ENCODE results near the gene PEX10. TPM values are rescaled to one million over a fixed set of nuclear protein-coding genes. Genes with fewer than 3 reads are reported as not detected.

Gene PEX10
- total RNA-seq, 1 experiment from 2014 or later = 36.1 TPM

DNA sequence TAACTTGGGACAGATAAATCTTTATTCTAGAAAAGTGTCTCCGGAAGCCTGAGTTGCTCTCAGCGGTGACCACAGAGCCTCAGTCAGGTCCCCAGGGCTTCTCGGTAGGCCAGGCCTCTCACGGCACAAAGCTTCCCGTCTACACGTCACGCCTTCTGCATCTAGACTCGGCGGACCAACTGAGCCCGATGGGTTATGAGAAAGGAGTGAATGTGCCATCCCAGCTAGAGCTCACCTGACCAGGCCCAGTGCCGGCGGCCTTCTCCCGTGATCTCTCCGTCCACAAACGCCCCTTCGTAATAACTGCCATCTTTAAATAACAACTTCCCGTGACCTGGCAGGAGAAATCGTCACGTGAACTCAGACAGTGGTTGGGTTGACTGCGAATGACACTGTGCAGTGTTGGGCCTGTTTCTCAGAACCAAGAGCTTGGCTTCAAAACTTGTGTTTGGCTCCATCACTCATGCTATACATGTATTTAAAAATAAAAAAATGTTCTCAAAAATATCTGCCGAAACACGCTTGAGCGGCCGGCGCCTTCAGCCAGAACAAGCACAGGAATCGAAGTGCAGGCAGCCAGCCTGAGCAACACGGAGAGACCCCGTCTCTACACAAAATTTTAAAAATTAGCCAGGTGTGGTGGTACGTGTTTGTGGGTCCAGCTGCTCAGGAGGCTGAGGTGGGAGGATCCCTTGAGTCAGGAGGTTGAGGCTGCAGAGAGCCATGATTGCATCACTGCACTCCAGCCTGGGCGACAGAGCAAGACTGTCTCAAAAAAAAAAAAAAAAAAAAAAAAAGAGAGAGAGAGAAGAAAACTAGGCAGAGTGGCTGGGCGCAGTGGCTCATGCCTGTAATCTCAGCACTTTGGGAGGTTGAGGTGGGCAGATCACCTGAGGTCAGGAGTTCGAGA, 24.1 kb downstream of the PEX10 start:
- no TSS peak for BruUV-seq (replicated peaks)
- ChIA-PET POLR2A (interaction anchor here (0.6 to 1.3 kb wide), 2 partner anchors 156 to 839 kb away, joined by 3 read pairs; no protein-coding TSS in a partner anchor), CTCF (interaction anchor here (0.6 to 2.7 kb wide), 3 partner anchors 30 to 1021 kb away, joined by 3 to 12 read pairs (median 3); partner anchors contain the start of gene FAAP20)
- peaks cover 31% of the 10 kb centered on the region for H3K36me3 Mint-ChIP-seq (ENCODE audit: insufficient read depth, unreplicated experiment)
- no peaks in the 10 kb centered on the region for H3K27me3 Mint-ChIP-seq (ENCODE audit: insufficient read depth, unreplicated experiment)
- H3K4me1 Mint-ChIP-seq (ENCODE audit: insufficient read depth, unreplicated experiment) = peaks cover 9% of the 10 kb centered on the region
- TF ChIP-seq, protein P1, sequence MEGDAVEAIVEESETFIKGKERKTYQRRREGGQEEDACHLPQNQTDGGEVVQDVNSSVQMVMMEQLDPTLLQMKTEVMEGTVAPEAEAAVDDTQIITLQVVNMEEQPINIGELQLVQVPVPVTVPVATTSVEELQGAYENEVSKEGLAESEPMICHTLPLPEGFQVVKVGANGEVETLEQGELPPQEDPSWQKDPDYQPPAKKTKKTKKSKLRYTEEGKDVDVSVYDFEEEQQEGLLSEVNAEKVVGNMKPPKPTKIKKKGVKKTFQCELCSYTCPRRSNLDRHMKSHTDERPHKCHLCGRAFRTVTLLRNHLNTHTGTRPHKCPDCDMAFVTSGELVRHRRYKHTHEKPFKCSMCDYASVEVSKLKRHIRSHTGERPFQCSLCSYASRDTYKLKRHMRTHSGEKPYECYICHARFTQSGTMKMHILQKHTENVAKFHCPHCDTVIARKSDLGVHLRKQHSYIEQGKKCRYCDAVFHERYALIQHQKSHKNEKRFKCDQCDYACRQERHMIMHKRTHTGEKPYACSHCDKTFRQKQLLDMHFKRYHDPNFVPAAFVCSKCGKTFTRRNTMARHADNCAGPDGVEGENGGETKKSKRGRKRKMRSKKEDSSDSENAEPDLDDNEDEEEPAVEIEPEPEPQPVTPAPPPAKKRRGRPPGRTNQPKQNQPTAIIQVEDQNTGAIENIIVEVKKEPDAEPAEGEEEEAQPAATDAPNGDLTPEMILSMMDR (IDR thresholded peaks at IDR 0.05; ENCODE audit: unreplicated experiment) = no peak
- intact Hi-C loops (cut with micrococcal nuclease) = no loop called here
- no peak overlapping the region for H3K27ac Mint-ChIP-seq (ENCODE audit: low read depth, unreplicated experiment)
- no peaks in the 10 kb centered on the region for H3K9me3 Mint-ChIP-seq (ENCODE audit: unreplicated experiment)
- DNase-seq (ENCODE audit: unreplicated experiment) = no peak
- no peak overlapping the region for H3K4me3 Mint-ChIP-seq (ENCODE audit: unreplicated experiment)

DNA sequence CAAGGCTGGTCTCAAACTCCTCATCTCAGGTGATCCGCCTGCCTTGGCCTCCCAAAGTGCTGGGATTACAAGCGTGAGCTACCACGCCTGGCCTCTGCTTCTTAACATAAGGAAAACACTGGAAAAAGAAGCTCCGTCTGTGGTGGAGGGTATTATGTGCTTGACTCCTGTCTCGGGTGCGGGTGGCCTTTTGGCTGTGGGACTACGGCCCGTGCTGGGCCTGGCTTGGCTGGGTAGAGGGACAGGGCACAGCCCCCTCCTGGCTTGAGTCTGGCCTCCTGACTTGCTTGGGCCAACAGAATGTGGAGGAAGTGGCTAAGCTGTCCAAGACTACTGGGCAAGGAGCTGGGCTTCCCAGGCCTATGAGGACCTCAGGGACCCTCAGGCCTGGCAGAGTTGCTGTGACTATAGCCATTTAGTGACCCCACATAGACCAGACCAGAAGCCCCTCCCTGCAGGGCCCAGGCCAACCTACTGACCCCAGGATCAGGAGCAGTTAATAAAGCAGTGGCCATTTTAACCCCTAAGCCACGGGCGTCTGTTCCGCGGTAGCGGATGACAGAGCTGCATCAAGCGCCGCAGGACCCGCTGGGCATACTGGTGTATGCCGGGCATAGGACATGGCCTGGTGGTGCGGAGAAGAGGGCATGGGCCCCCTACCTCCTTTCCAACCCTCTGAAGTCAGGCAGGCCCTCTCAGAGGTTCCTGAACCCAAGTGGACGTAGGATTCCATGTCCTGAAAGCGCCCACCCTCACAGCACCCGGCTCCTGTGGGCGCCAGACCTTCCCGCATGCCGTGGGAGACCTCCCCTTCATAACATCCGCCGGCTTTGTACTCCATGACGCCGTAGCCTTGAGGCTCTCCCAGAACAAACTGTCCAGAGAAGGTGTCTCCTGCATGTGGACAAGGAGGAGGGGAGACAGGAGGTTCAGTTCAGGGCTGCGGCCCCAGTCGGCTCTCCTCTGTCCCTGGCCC, 25.4 kb downstream of the PEX10 start:
- DNase-seq (ENCODE audit: unreplicated experiment) = no peak
- intact Hi-C loops (cut with micrococcal nuclease) = no loop called here
- peaks cover 21% of the 10 kb centered on the region for H3K36me3 Mint-ChIP-seq (ENCODE audit: insufficient read depth, unreplicated experiment)
- no peaks in the 10 kb centered on the region for H3K4me1 Mint-ChIP-seq (ENCODE audit: insufficient read depth, unreplicated experiment)
- ChIA-PET POLR2A (no interaction called here), CTCF (interaction anchor here (2.7 kb wide), 1 partner anchor 192 kb away, joined by 12 read pairs; the partner anchor contains the start of gene FAAP20)
- H3K4me3 Mint-ChIP-seq (ENCODE audit: unreplicated experiment) = no peak overlapping the region
- no peaks in the 10 kb centered on the region for H3K9me3 Mint-ChIP-seq (ENCODE audit: unreplicated experiment)
- TF ChIP-seq, protein P1 (IDR thresholded peaks at IDR 0.05; ENCODE audit: unreplicated experiment) = no peak
- BruUV-seq (replicated peaks) = no TSS peak
- H3K27ac Mint-ChIP-seq (ENCODE audit: low read depth, unreplicated experiment) = no peak overlapping the region
- no peaks in the 10 kb centered on the region for H3K27me3 Mint-ChIP-seq (ENCODE audit: insufficient read depth, unreplicated experiment)

DNA sequence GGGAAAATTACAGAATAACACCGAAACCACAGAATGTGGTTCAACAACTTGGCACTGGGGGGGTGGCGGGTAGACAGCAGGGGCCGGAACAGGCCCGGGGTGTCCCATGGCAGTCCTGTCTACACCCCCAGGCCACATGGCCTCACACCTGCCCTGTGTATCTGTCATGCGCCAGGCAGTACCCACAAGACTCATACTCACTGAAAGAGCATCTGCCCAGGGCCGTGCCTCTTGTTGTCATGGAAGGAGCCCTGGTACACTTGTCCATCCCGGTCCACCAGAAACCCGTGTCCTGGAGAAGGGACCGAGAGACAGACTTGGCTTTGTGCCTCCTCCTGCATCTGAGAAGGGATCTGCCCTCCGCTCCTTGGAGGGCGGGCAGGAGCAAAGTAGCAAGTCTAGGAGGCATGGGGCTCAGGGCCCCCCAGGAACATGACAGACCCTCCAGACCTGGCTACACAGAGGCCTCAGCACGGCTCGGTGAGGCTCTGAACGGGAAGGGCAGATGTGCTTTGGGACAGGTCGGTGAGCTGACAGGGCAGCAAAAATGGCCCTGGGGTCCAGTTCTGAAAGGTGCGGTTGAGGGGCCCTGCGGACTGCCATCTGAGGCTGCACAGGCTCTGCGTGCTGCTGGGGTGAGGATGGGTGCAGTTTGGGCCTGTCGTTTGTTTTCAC, 26.6 kb downstream of the PEX10 start:
- ChIA-PET POLR2A (no interaction called here), CTCF (interaction anchor here (2.7 kb wide), 1 partner anchor 191 kb away, joined by 12 read pairs; the partner anchor contains the start of gene FAAP20)
- no peak overlapping the region for H3K27ac Mint-ChIP-seq (ENCODE audit: low read depth, unreplicated experiment)
- H3K4me1 Mint-ChIP-seq (ENCODE audit: insufficient read depth, unreplicated experiment) = no peaks in the 10 kb centered on the region
- intact Hi-C loops (cut with micrococcal nuclease) = no loop called here
- peaks cover 21% of the 10 kb centered on the region for H3K36me3 Mint-ChIP-seq (ENCODE audit: insufficient read depth, unreplicated experiment)
- TF ChIP-seq, protein P1 (IDR thresholded peaks at IDR 0.05; ENCODE audit: unreplicated experiment) = no peak
- BruUV-seq (replicated peaks) = no TSS peak
- no peak overlapping the region for H3K4me3 Mint-ChIP-seq (ENCODE audit: unreplicated experiment)
- no peaks in the 10 kb centered on the region for H3K9me3 Mint-ChIP-seq (ENCODE audit: unreplicated experiment)
- H3K27me3 Mint-ChIP-seq (ENCODE audit: insufficient read depth, unreplicated experiment) = no peaks in the 10 kb centered on the region
- DNase-seq (ENCODE audit: unreplicated experiment) = no peak
